ENCODE measurements around the gene EPHA4.
"Not testable (repeated sequence)": the region's sequence is repeated elsewhere in the genome, so short reads cannot be mapped to it uniquely, and the experiment has no call there.

The EPHA4 gene

GRCh38 chr2:221514305-221515040 lies 57.6 kb downstream of the EPHA4 start:
- Mint-ChIP-seq H3K27ac (no peak overlapping the region), H3K9me3 (ENCODE audit: low read depth) (no peaks in the 10 kb centered on the region), H3K27me3 (no peaks in the 10 kb centered on the region), H3K4me3 (no peak overlapping the region), H3K36me3 (no peaks in the 10 kb centered on the region), H3K4me1 (ENCODE audit: low read depth) (peaks cover 6% of the 10 kb centered on the region)

DNA sequence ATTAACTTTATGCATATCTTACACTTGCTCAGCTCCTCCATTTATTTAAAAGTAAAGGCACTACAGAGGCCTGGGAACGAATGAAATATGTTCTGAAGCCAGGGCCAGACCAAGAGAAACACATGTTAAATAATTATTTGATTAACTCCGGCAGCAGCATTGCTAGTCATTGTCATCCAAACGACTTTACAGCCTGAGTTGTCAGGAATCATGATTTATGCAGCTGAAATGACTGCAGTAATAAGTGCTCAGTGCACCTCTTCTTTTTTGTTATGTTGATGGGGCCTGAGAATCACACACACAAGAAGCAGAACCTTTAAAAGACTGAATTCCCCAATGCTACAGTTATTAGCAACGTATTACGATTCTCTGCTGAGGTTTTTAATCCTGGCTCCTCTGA lies 58.9 kb downstream of the EPHA4 start:
- no peaks in the 10 kb centered on the region for H3K27me3 Mint-ChIP-seq
- no peaks in the 10 kb centered on the region for H3K4me1 Mint-ChIP-seq (ENCODE audit: low read depth)
- no peak overlapping the region for H3K4me3 Mint-ChIP-seq
- no peaks in the 10 kb centered on the region for H3K36me3 Mint-ChIP-seq
- H3K9me3 Mint-ChIP-seq (ENCODE audit: low read depth): no peaks in the 10 kb centered on the region
- no peak overlapping the region for H3K27ac Mint-ChIP-seq

DNA sequence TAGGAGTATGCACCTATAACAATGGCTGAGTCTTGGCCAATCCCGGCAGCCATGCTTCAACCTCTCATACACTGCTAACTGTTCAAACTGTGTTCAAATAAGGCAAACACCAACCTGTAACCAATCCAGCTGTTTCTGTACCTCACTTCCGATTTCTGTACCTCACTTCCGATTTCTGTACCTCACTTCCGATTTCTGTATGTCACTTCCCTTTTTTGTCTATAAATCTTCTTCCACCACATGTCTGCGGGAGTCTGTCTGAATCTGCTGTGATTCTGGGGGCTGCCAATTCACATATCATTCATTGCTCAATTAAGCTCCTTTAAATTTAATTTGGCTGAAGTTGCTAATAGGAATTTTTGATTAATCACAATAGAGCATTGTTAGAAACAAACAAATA lies 60.8 kb downstream of the EPHA4 start:
- H3K27ac Mint-ChIP-seq; H3K9me3 Mint-ChIP-seq (ENCODE audit: low read depth); H3K4me1 Mint-ChIP-seq (ENCODE audit: low read depth); H3K27me3 Mint-ChIP-seq; H3K36me3 Mint-ChIP-seq; H3K4me3 Mint-ChIP-seq: not testable (repeated sequence)

DNA sequence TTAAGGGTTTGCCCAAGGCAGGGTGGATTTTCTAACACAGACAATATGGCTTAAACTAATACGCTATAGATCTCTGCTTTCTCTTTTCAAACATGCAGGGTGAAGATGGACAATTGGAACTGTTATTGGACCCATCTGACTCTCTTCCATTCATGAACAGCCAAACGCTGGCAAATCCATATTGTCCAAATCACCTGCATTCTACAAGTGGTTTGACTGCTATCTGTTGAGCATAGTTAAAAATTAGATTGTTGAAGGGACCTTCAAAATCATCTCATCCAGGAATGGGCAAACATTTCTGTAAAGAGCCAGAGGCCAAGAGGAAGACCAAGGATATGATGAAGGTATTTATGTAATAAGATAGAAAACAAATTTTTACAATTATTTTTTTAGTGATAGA lies 65.6 kb downstream of the EPHA4 start:
- no peak overlapping the region for H3K4me3 Mint-ChIP-seq
- no peaks in the 10 kb centered on the region for H3K4me1 Mint-ChIP-seq (ENCODE audit: low read depth)
- H3K36me3 Mint-ChIP-seq: no peaks in the 10 kb centered on the region
- H3K27ac Mint-ChIP-seq: no peak overlapping the region
- H3K27me3 Mint-ChIP-seq: no peaks in the 10 kb centered on the region
- no peaks in the 10 kb centered on the region for H3K9me3 Mint-ChIP-seq (ENCODE audit: low read depth)

GRCh38 chr2:221505605-221506004 lies 66.5 kb downstream of the EPHA4 start:
- no peaks in the 10 kb centered on the region for H3K9me3 Mint-ChIP-seq (ENCODE audit: low read depth)
- no peak overlapping the region for H3K4me3 Mint-ChIP-seq
- no peaks in the 10 kb centered on the region for H3K36me3 Mint-ChIP-seq
- H3K27me3 Mint-ChIP-seq: no peaks in the 10 kb centered on the region
- no peak overlapping the region for H3K27ac Mint-ChIP-seq
- H3K4me1 Mint-ChIP-seq (ENCODE audit: low read depth): no peaks in the 10 kb centered on the region

DNA sequence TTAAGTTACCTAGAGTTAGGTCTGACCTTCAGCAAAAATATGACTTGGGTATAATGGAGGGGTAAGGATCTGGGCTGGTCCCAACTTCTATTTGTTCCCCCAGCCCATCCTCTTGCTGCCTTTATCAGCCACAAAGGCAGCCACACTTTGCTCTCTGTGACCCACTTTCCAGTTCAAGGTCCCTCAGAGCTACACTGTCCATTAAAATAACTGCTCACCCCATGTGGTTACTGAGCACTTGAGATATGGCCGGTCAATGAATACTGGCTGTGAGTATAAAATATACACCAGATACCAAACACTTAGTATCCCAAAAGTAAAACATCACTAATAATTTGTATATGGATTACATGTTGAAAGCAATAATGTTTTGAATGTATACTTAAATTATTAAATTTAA lies 67.2 kb downstream of the EPHA4 start:
- Mint-ChIP-seq H3K27ac (no peak overlapping the region), H3K27me3 (no peaks in the 10 kb centered on the region), H3K4me3 (no peak overlapping the region), H3K9me3 (ENCODE audit: low read depth) (no peaks in the 10 kb centered on the region), H3K36me3 (no peaks in the 10 kb centered on the region), H3K4me1 (ENCODE audit: low read depth) (no peaks in the 10 kb centered on the region)

DNA sequence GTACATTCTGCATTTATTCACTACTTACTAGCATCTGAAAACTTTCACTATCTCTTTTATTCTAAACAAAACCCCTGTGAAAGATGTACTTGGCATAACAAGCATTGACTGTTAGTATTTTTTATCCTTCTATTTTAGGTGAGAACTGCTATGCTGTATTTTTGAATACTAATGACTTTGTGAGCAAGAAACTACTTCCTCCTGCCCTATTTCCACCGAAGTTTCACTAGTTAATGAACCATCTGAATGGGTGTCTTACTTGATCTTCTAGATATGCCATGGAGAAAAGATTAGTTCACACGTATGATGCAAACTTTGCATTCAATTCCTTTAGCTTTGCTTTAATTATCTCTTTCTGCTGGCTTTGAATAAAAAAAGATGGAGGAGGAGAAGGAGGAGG lies 68.1 kb downstream of the EPHA4 start:
- Mint-ChIP-seq H3K9me3 (ENCODE audit: low read depth) (no peaks in the 10 kb centered on the region), H3K27me3 (no peaks in the 10 kb centered on the region), H3K27ac (no peak overlapping the region), H3K4me3 (no peak overlapping the region), H3K4me1 (ENCODE audit: low read depth) (no peaks in the 10 kb centered on the region), H3K36me3 (no peaks in the 10 kb centered on the region)

DNA sequence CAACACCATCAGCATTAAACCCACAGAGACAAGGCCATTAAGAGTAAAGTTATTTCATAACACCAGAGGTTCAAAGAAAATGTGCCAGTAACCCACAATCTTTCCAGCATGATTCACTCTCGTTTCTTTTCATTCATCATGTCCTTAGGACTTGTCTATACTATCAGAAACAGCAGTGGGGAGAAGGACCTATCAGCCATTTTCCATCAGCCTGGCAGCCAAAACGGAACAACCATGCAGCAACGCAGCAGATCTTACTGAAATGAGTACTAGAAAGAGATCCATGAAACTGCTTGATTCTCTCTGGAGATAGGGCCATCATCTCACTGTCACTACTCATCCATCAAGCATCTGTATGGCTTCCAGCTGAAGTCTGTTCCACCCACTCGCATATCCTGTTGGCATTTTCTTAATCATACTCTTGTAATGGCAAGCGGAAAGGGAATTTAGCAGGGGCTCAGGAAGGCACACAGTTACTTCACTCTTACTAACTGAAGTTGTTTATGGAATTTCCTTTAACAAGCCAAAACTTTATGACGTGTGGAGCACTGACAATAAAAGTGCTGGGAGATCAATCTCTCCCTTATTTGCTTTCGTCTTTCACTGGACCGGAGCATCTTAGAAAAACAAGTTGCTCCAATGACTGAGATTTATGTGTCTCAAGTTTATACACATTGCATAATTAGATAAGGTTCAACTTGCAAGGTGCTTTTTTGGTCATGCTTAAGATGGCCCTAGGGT lies 69.7 kb downstream of the EPHA4 start:
- H3K9me3 Mint-ChIP-seq (ENCODE audit: low read depth): no peaks in the 10 kb centered on the region
- no peak overlapping the region for H3K4me3 Mint-ChIP-seq
- H3K27ac Mint-ChIP-seq: no peak overlapping the region
- H3K27me3 Mint-ChIP-seq: no peaks in the 10 kb centered on the region
- no peaks in the 10 kb centered on the region for H3K36me3 Mint-ChIP-seq
- H3K4me1 Mint-ChIP-seq (ENCODE audit: low read depth): no peaks in the 10 kb centered on the region

- no peak overlapping the region for H3K27ac Mint-ChIP-seq
Measured at GRCh38 chr2:221501883-221502269, 70.2 kb downstream of the EPHA4 start.

GRCh38 chr2:221501210-221501882 lies 70.8 kb downstream of the EPHA4 start:
- H3K9me3 Mint-ChIP-seq (ENCODE audit: low read depth): no peaks in the 10 kb centered on the region
- H3K27me3 Mint-ChIP-seq: no peaks in the 10 kb centered on the region
- no peaks in the 10 kb centered on the region for H3K4me1 Mint-ChIP-seq (ENCODE audit: low read depth)
- H3K4me3 Mint-ChIP-seq: no peak overlapping the region
- H3K36me3 Mint-ChIP-seq: no peaks in the 10 kb centered on the region
- no peak overlapping the region for H3K27ac Mint-ChIP-seq

More at GRCh38 chr2:221501883-221502269, 70.2 kb downstream of the EPHA4 start:
- Mint-ChIP-seq H3K9me3 (ENCODE audit: low read depth) (no peaks in the 10 kb centered on the region), H3K4me3 (no peak overlapping the region), H3K36me3 (no peaks in the 10 kb centered on the region), H3K4me1 (ENCODE audit: low read depth) (no peaks in the 10 kb centered on the region), H3K27me3 (no peaks in the 10 kb centered on the region)

DNA sequence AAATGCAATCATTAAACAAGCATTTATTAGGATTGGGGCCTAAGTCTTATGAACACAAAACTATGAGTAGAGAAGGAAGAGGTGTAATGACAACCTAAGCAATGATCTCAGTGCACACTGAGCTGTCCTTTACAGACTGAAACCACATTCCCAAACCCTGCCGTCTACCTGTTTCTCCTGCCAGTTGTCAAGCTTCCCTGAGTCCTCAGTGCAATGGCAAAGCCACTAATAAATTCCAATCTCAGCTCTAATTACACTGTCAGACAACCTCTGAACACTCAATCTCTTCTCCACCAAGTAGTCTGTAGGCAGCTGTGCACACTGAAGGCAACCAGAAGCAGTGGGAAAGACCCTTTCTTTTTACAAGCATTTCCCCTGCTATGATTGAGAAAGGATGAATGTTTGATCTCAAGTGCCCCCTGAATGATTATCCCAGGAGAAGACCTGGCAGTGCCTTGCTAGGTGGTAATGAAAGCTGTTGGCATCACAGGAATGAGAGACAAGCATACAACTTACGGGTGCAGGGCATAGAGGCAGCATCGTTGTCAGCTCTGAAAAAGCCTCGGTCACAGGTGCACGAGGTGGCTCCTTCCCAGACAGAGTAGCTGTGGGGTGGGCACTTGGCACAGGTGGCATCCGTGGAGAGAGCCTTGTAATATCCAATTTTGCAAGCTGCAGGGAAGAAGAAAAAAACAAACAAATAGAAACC lies 71.4 kb downstream of the EPHA4 start:
- Mint-ChIP-seq H3K4me3 (no peak overlapping the region), H3K27me3 (no peaks in the 10 kb centered on the region), H3K4me1 (ENCODE audit: low read depth) (no peaks in the 10 kb centered on the region), H3K27ac (no peak overlapping the region), H3K36me3 (no peaks in the 10 kb centered on the region), H3K9me3 (ENCODE audit: low read depth) (no peaks in the 10 kb centered on the region)

GRCh38 chr2:221495731-221496130 lies 76.4 kb downstream of the EPHA4 start:
- Mint-ChIP-seq H3K4me1 (ENCODE audit: low read depth) (no peaks in the 10 kb centered on the region), H3K27me3 (no peaks in the 10 kb centered on the region), H3K4me3 (no peak overlapping the region), H3K9me3 (ENCODE audit: low read depth) (no peaks in the 10 kb centered on the region), H3K36me3 (no peaks in the 10 kb centered on the region), H3K27ac (no peak overlapping the region)

DNA sequence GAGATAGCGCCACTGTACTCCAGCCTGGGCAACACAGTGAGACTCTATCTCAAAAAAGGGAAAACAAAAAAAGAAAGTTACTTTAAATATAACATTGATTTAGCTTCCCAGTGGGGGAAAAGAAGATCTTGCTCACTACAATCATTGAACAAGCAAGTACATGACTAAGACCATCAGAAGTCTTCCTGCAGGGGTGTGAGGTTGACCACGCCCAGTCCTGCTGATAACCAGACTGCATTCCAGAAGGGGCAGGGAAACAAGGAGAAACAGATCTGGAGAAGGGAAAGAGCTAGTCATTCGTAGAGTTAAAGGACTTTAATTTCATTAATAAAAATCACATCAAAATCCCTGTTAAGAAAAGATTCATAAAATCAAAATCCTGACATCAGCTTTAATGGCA lies 77.5 kb downstream of the EPHA4 start:
- Mint-ChIP-seq H3K36me3 (no peaks in the 10 kb centered on the region), H3K27me3 (no peaks in the 10 kb centered on the region), H3K4me1 (ENCODE audit: low read depth) (no peaks in the 10 kb centered on the region), H3K4me3 (no peak overlapping the region), H3K9me3 (ENCODE audit: low read depth) (no peaks in the 10 kb centered on the region), H3K27ac (no peak overlapping the region)

DNA sequence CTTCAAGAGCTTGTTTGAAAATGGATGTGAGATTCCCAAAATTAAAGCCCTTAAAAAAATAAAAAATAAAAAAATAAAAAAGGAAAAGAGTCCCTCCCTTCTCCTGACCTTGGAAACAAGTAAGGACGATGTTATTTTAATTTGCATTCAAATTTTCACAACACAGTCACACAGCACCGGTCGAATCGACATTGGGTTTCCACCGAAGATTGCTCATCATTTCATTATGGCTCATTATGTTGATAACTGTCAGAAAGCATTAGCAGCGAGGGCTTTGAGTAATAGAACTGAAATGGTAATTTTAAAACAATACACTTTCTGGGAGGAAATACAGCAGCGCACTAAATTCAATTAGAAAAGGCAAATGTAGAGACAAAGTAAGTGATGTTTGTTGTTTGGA lies 78.7 kb downstream of the EPHA4 start:
- Mint-ChIP-seq H3K4me1 (ENCODE audit: low read depth) (no peaks in the 10 kb centered on the region), H3K4me3 (no peak overlapping the region), H3K27ac (no peak overlapping the region), H3K9me3 (ENCODE audit: low read depth) (no peaks in the 10 kb centered on the region), H3K27me3 (no peaks in the 10 kb centered on the region), H3K36me3 (no peaks in the 10 kb centered on the region)

- no peaks in the 10 kb centered on the region for H3K9me3 Mint-ChIP-seq (ENCODE audit: low read depth)
- no peaks in the 10 kb centered on the region for H3K4me1 Mint-ChIP-seq (ENCODE audit: low read depth)
- no peaks in the 10 kb centered on the region for H3K36me3 Mint-ChIP-seq
- no peak overlapping the region for H3K4me3 Mint-ChIP-seq
- H3K27ac Mint-ChIP-seq: no peak overlapping the region
- no peaks in the 10 kb centered on the region for H3K27me3 Mint-ChIP-seq
Measured at GRCh38 chr2:221492636-221493035, 79.5 kb downstream of the EPHA4 start.

Measured in activated naive CD8-positive, alpha-beta T cell (primary cell).